HFFc6 (cell line): ENCODE measurements around the gene MOSPD2. TPM values are rescaled to one million over a fixed set of nuclear protein-coding genes. Genes with fewer than 3 reads are reported as not detected.
A peak's percentile ranks its signal among the peaks of the same experiment; 100 is the strongest.

Experiments used
- DNase-seq: peaks from one replicate; pipeline ENCODE4 v3.0.0-alpha.2; 2018
- H3K27ac Mint-ChIP-seq: 2 replicates; pipeline ENCODE4 v1.8.0; 2020; ENCODE audit warnings: mild to moderate bottlenecking, mixed read lengths
- H3K27me3 Mint-ChIP-seq: 2 replicates; pipeline ENCODE4 v1.8.0; 2021; ENCODE audit warnings: mild to moderate bottlenecking, moderate library complexity, mixed read lengths; ENCODE audit not compliant: insufficient read depth
- H3K36me3 Mint-ChIP-seq: 2 replicates; pipeline ENCODE4 v1.8.0; 2021; ENCODE audit warnings: low read depth, mixed read lengths
- H3K4me1 Mint-ChIP-seq: 2 replicates; pipeline ENCODE4 v1.8.0; 2020; ENCODE audit warnings: low read depth, mixed read lengths
- H3K4me3 Mint-ChIP-seq: 2 replicates; pipeline ENCODE4 v1.8.0; 2020; ENCODE audit warnings: mild to moderate bottlenecking, moderate library complexity, mixed read lengths
- H3K9me3 Mint-ChIP-seq: 2 replicates; pipeline ENCODE4 v1.8.0; 2020; ENCODE audit warnings: mild to moderate bottlenecking, mixed read lengths
- total RNA-seq, 6 experiments: library from RNA; stranded (reverse); fragmentation: NEBNext Ultra II Directional; extraction: Animal tissue kit (Norgen Biotek cat#: 25700); gene quantifications; 2 replicates in 1 of 6; 3 replicates in 5 of 6; pipeline ENCODE4 v1.2.3, GENCODE V29; 2021
- TF ChIP-seq, protein P1 (sequence below): fragments of 200-600 bp; sonication (generic); IDR thresholded peaks from 2 replicates; pipeline ENCODE4 v1.5.0; 2021; ENCODE audit warnings: antibody characterized with exemption, mild to moderate bottlenecking

MOSPD2 gene
- total RNA-seq, 6 experiments from 2014 or later = 22.0 to 28.2 (median 25.1) TPM

DNA sequence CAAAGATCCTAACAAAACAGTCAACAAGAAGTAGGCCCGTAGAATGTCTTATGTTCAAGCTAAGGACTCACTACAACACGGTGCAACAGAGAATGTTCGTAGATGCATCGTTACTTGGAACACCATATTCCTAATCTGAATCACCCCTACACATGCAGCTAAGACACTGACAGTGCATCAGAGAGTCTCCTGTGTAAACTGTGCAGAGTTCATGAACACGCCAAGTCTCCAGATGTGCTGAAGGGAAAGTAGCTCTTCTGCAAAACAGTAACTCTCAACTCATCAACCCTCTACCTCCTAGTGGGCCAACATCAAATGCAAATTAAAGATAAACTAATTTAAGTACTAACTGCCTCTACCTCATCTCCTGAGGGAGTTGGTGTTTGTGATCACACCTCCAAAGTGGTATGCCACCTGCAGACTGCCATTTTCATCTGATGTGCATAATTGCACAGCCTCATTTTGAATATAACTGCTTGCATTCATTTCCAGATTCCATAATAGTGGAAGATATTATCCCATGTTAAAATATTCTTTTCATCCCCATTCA, 73.5 kb downstream of the MOSPD2 start:
- H3K4me1 Mint-ChIP-seq = peaks cover 16% of the 10 kb centered on the region
- H3K9me3 Mint-ChIP-seq = no peaks in the 10 kb centered on the region
- TF ChIP-seq, protein P1, sequence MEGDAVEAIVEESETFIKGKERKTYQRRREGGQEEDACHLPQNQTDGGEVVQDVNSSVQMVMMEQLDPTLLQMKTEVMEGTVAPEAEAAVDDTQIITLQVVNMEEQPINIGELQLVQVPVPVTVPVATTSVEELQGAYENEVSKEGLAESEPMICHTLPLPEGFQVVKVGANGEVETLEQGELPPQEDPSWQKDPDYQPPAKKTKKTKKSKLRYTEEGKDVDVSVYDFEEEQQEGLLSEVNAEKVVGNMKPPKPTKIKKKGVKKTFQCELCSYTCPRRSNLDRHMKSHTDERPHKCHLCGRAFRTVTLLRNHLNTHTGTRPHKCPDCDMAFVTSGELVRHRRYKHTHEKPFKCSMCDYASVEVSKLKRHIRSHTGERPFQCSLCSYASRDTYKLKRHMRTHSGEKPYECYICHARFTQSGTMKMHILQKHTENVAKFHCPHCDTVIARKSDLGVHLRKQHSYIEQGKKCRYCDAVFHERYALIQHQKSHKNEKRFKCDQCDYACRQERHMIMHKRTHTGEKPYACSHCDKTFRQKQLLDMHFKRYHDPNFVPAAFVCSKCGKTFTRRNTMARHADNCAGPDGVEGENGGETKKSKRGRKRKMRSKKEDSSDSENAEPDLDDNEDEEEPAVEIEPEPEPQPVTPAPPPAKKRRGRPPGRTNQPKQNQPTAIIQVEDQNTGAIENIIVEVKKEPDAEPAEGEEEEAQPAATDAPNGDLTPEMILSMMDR = no peak
- H3K36me3 Mint-ChIP-seq = no peaks in the 10 kb centered on the region
- no peak for DNase-seq
- H3K27me3 Mint-ChIP-seq = no peaks in the 10 kb centered on the region
- no peak overlapping the region for H3K27ac Mint-ChIP-seq
- no peak overlapping the region for H3K4me3 Mint-ChIP-seq

DNA sequence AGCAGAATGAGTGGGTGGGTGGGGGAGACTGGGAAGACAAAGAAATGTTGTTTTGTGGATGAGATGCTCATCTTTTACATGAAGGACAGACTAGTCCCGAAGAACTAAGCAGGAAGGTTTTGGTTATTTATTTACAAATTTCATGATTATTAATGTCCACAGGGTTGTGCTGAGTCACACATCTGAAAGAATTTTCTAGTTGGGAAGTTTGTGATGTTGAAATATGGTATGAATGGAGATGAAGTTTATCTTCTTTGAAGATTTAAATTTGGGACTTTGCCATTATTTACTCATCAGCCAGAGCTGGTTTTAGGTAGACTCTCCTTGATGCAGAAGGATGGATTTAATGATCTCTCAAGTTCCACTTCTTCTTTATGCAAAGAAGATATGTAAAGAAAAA, 75.5 kb downstream of the MOSPD2 start:
- Mint-ChIP-seq H3K4me1 (peaks cover 22% of the 10 kb centered on the region), H3K4me3 (no peak overlapping the region), H3K27ac (no peak overlapping the region), H3K27me3 (no peaks in the 10 kb centered on the region), H3K36me3 (no peaks in the 10 kb centered on the region), H3K9me3 (no peaks in the 10 kb centered on the region)
- TF ChIP-seq, protein P1 = no peak
- peak; percentile 5 for DNase-seq

DNA sequence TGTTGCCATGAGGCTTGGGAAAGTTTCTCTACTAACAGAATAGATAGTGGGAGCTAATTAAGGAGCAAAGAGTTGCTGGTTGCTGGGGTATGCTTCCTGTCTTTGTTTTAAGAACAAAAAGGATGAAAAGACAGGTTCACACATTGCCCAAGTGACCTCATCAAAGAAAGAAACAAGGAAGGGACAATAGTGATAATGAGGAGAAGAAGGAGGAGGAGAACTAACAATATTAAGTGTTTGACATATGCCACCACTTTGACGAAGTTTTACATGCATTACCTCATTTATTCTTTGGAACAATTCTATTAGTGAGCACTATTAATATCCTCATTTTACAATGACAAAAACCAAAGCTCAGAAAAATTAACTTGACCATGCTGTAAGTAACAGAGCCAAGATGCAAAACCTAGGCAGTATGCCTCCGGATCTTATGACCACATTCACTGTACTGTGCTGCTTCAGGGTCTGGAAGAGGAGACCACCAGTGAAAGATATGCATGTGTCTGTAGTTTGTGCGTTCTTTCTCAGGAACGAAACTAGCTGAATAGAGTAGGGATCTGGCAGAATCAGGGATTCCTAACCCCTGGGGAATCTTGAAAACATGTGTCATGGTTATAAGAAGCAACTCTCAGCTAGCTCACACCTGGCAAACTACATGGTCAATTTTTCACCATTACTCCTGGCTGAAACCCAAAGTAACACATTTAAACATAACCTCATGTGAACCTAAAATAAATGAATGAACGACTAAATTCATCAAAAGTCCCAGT, 83.8 kb downstream of the MOSPD2 start:
- no peaks in the 10 kb centered on the region; the same call in 1 of the 2 replicates for H3K27me3 Mint-ChIP-seq
- peaks cover 43% of the 10 kb centered on the region for H3K4me1 Mint-ChIP-seq
- TF ChIP-seq, protein P1 = no peak
- H3K4me3 Mint-ChIP-seq = no peak overlapping the region
- H3K36me3 Mint-ChIP-seq = peaks cover 12% of the 10 kb centered on the region
- DNase-seq = no peak
- H3K9me3 Mint-ChIP-seq = peaks cover 5% of the 10 kb centered on the region; the same call in 1 of the 2 replicates
- no peak overlapping the region for H3K27ac Mint-ChIP-seq

GRCh38 chrX:14963447-14964236, 90.4 kb downstream of the MOSPD2 start:
- TF ChIP-seq, protein P1 = no peak
- H3K9me3 Mint-ChIP-seq = no peaks in the 10 kb centered on the region
- H3K4me1 Mint-ChIP-seq = peaks cover 39% of the 10 kb centered on the region
- H3K27me3 Mint-ChIP-seq = no peaks in the 10 kb centered on the region; the same call in 1 of the 2 replicates
- H3K36me3 Mint-ChIP-seq = peaks cover 4% of the 10 kb centered on the region; the same call in 1 of the 2 replicates
- H3K4me3 Mint-ChIP-seq = peak overlapping the region; percentile 58
- DNase-seq = peak; percentile 70
- peak overlapping the region; percentile 92 for H3K27ac Mint-ChIP-seq

GRCh38 chrX:14964500-14964899, 91.3 kb downstream of the MOSPD2 start:
- H3K4me3 Mint-ChIP-seq = peak overlapping the region; percentile 53
- peaks cover 4% of the 10 kb centered on the region; the same call in 1 of the 2 replicates for H3K36me3 Mint-ChIP-seq
- peaks cover 31% of the 10 kb centered on the region for H3K4me1 Mint-ChIP-seq
- peak overlapping the region; percentile 92 for H3K27ac Mint-ChIP-seq
- peak; percentile 52 for DNase-seq
- no peaks in the 10 kb centered on the region for H3K9me3 Mint-ChIP-seq
- TF ChIP-seq, protein P1 = peak; percentile 44
- H3K27me3 Mint-ChIP-seq = no peaks in the 10 kb centered on the region; the same call in 1 of the 2 replicates

Other genes with a start within 250 kb of the MOSPD2 start
- 1 to 10 TPM; 6.6 to 10.0 (median 8.7) TPM for gene FANCB, start 352 bp upstream of the MOSPD2 start, total RNA-seq